Measurements from ENCODE around the gene SRC. TPM values are rescaled to one million over a fixed set of nuclear protein-coding genes. Genes with fewer than 3 reads are reported as not detected.

Gene SRC
- total RNA-seq, 1 experiment from 2014 or later: 197 TPM

- peaks cover 24% of the 10 kb centered on the region for H3K27me3 Mint-ChIP-seq (ENCODE audit: insufficient read depth, unreplicated experiment)
- Histone ChIP-seq H3K36me3 (ENCODE audit: control insufficient read depth, insufficient read depth, low read length) (no peaks in the 10 kb centered on the region), H3K9me3 (no peaks in the 10 kb centered on the region), H3K27me3 (replicated peaks; ENCODE audit: control insufficient read depth, insufficient read depth, low read length) (no peaks in the 10 kb centered on the region; the same call in 1 of the 2 replicates), H3K4me1 (no peaks in the 10 kb centered on the region), H3K4me3 (ENCODE audit: low read depth, low read length) (no peak overlapping the region)
- H3K4me1 Mint-ChIP-seq (ENCODE audit: low read depth, unreplicated experiment): no peaks in the 10 kb centered on the region
- no TSS peak for BruUV-seq (replicated peaks)
- H3K27ac Mint-ChIP-seq (ENCODE audit: unreplicated experiment): no peak overlapping the region
- H3K36me3 Mint-ChIP-seq (ENCODE audit: insufficient read depth, unreplicated experiment): no peaks in the 10 kb centered on the region
- POLR2A ChIA-PET: no interaction called here
- no peak for DNase-seq
- H3K9me3 Mint-ChIP-seq (ENCODE audit: unreplicated experiment): no peaks in the 10 kb centered on the region
- no peak for TF ChIP-seq CTCF (IDR thresholded peaks at IDR 0.05; ENCODE audit: insufficient read depth in 1 of 2, low read depth in 1 of 2, low read length in 1 of 2, severe bottlenecking in 1 of 2, unreplicated experiment in 1 of 2)
- intact Hi-C loops (cut with micrococcal nuclease; ENCODE audit: unreplicated experiment): no loop called here
- H3K4me3 Mint-ChIP-seq (ENCODE audit: unreplicated experiment): no peak overlapping the region
- CTCF ChIA-PET: no interaction called here
Measured at GRCh38 chr20:37418591-37419109, 72.7 kb downstream of the SRC start.

GRCh38 chr20:37419307-37419706, 73.4 kb downstream of the SRC start:
- H3K9me3 ChIP-seq: no peaks in the 10 kb centered on the region
- H3K4me3 ChIP-seq (ENCODE audit: low read depth, low read length): no peak overlapping the region
- intact Hi-C loops (cut with micrococcal nuclease; ENCODE audit: unreplicated experiment): no loop called here
- Mint-ChIP-seq H3K36me3 (ENCODE audit: insufficient read depth, unreplicated experiment) (no peaks in the 10 kb centered on the region), H3K4me3 (ENCODE audit: unreplicated experiment) (no peak overlapping the region), H3K4me1 (ENCODE audit: low read depth, unreplicated experiment) (no peaks in the 10 kb centered on the region), H3K9me3 (ENCODE audit: unreplicated experiment) (no peaks in the 10 kb centered on the region), H3K27ac (ENCODE audit: unreplicated experiment) (no peak overlapping the region), H3K27me3 (ENCODE audit: insufficient read depth, unreplicated experiment) (peaks cover 28% of the 10 kb centered on the region)
- TF ChIP-seq CTCF (IDR thresholded peaks at IDR 0.05; ENCODE audit: insufficient read depth in 1 of 2, low read depth in 1 of 2, low read length in 1 of 2, severe bottlenecking in 1 of 2, unreplicated experiment in 1 of 2): no peak
- H3K4me1 ChIP-seq: no peaks in the 10 kb centered on the region
- DNase-seq: no peak
- ChIA-PET POLR2A (interaction anchor here (0.8 kb wide), 1 partner anchor 108 kb away, joined by 3 read pairs; no protein-coding TSS in a partner anchor), CTCF (no interaction called here)
- H3K27me3 ChIP-seq (replicated peaks; ENCODE audit: control insufficient read depth, insufficient read depth, low read length): no peaks in the 10 kb centered on the region; the same call in 1 of the 2 replicates
- BruUV-seq (replicated peaks): no TSS peak
- H3K36me3 ChIP-seq (ENCODE audit: control insufficient read depth, insufficient read depth, low read length): no peaks in the 10 kb centered on the region

GRCh38 chr20:37419774-37420542, 74.0 kb downstream of the SRC start:
- Histone ChIP-seq H3K4me1 (no peaks in the 10 kb centered on the region), H3K9me3 (no peaks in the 10 kb centered on the region), H3K36me3 (ENCODE audit: control insufficient read depth, insufficient read depth, low read length) (no peaks in the 10 kb centered on the region), H3K4me3 (ENCODE audit: low read depth, low read length) (no peak overlapping the region), H3K27me3 (replicated peaks; ENCODE audit: control insufficient read depth, insufficient read depth, low read length) (no peaks in the 10 kb centered on the region; the same call in 1 of the 2 replicates)
- ChIA-PET POLR2A (interaction anchor here (0.8 kb wide), 1 partner anchor 107 kb away, joined by 3 read pairs; no protein-coding TSS in a partner anchor), CTCF (no interaction called here)
- Mint-ChIP-seq H3K36me3 (ENCODE audit: insufficient read depth, unreplicated experiment) (no peaks in the 10 kb centered on the region), H3K27me3 (ENCODE audit: insufficient read depth, unreplicated experiment) (peaks cover 29% of the 10 kb centered on the region), H3K27ac (ENCODE audit: unreplicated experiment) (no peak overlapping the region), H3K9me3 (ENCODE audit: unreplicated experiment) (no peaks in the 10 kb centered on the region), H3K4me1 (ENCODE audit: low read depth, unreplicated experiment) (no peaks in the 10 kb centered on the region), H3K4me3 (ENCODE audit: unreplicated experiment) (no peak overlapping the region)
- intact Hi-C loops (cut with micrococcal nuclease; ENCODE audit: unreplicated experiment): no loop called here
- DNase-seq: no peak
- no peak for TF ChIP-seq CTCF (IDR thresholded peaks at IDR 0.05; ENCODE audit: insufficient read depth in 1 of 2, low read depth in 1 of 2, low read length in 1 of 2, severe bottlenecking in 1 of 2, unreplicated experiment in 1 of 2)
- BruUV-seq (replicated peaks): no TSS peak

Data from Caco-2 (cell line).